ENCODE data around the gene TIMELESS. TPM values are rescaled to one million over a fixed set of nuclear protein-coding genes. Genes with fewer than 3 reads are reported as not detected.

TIMELESS gene
- total RNA-seq, 1 experiment from 2014 or later: 47.0 TPM

DNA sequence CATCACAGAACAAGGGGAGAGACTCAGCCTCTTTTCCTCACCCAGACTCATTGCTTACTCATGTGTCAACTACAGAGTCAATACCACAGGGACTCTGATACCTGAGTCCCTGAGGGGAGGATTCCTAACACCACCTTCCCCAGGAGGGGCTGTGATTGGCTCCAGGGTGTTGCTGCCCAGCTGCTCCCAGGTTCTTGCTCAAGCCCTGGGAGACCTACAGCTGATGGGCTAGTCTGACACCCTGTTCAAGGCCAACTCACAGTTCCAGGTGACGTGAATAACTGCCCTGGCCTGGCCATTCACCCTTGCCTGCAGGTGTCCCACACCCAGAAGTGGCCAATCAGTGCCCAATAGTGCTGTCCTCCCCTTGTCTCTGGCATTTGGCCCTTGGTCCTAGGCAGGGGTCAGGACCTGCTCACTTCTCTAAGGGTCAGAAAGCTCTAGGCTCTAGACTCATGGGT is 27.8 kb upstream of the TIMELESS start:
- H3K9me3 ChIP-seq (ENCODE audit: control insufficient read depth in 1 of 2, insufficient read depth in 1 of 2, low read depth in 1 of 2, low read length in 2 of 2): no peaks in the 10 kb centered on the region
- TF ChIP-seq RAD21 (IDR thresholded peaks at IDR 0.05; ENCODE audit: low read depth) (no peak), SIN3A (IDR thresholded peaks at IDR 0.05; ENCODE audit: low read depth) (no peak), ZNF274 (IDR thresholded peaks at IDR 0.05; ENCODE audit: low read depth, low read length) (no peak), ZBTB33 (IDR thresholded peaks at IDR 0.05; ENCODE audit: extremely low read depth, insufficient replicate concordance, low read length) (no peak), SRF (IDR thresholded peaks at IDR 0.05; ENCODE audit: low read depth) (no peak), CBX3 (IDR thresholded peaks at IDR 0.05; ENCODE audit: low read depth) (no peak), EZH2 (IDR thresholded peaks at IDR 0.05) (no peak), YY1 (IDR thresholded peaks at IDR 0.05; ENCODE audit: extremely low read depth, insufficient replicate concordance, low read depth, low read length) (no peak)
- intact Hi-C loops (cut with micrococcal nuclease): no loop called here
- no peak overlapping the region for H3K27ac ChIP-seq (ENCODE audit: low read depth, low read length)
- BruUV-seq (replicated peaks): no TSS peak
- DNase-seq (ENCODE audit: low read depth, low spot score): no peak
- H3K4me1 ChIP-seq (ENCODE audit: control insufficient read depth in 1 of 2, insufficient read depth in 2 of 2, low read length in 2 of 2): peaks cover 0 to 10% of the 10 kb centered on the region in 2 experiments; a peak in 1 of 4 replicates
- no peak overlapping the region for H3K4me3 ChIP-seq (replicated peaks in 1 of 2; ENCODE audit: low read depth in 1 of 2, low read length in 2 of 2)
- no peaks in the 10 kb centered on the region for H3K9me2 ChIP-seq (ENCODE audit: insufficient read depth)
- ChIA-PET POLR2A (no interaction called here), CTCF (no interaction called here), RAD21 (ENCODE audit: low non-redundant PET in 1 of 2, low total read pairs in 2 of 2, uncharacterized antibody in 2 of 2, unreplicated experiment in 2 of 2) (no interaction called here)
- no peaks in the 10 kb centered on the region for H3K36me3 ChIP-seq (ENCODE audit: control insufficient read depth in 1 of 2, insufficient read depth in 2 of 2, low read length in 2 of 2)
- H2AFZ ChIP-seq (ENCODE audit: low read depth, low read length, poor library complexity, severe bottlenecking): no peak overlapping the region
- no peak overlapping the region for H3K9ac ChIP-seq (ENCODE audit: low read length)
- H4K20me1 ChIP-seq (ENCODE audit: insufficient read depth): no peaks in the 10 kb centered on the region
- H3K27me3 ChIP-seq (ENCODE audit: insufficient read depth, low read length): no peaks in the 10 kb centered on the region
- H3K79me2 ChIP-seq (ENCODE audit: insufficient read depth, low read length): no peaks in the 10 kb centered on the region
- peak; percentile 15; the same call in 1 of the 2 replicates for ATAC-seq
- no peak overlapping the region for H3K4me2 ChIP-seq (ENCODE audit: low read length)

All from HCT116 (cell line).